ENCODE data around the gene GFPT2.

Gene GFPT2

DNA sequence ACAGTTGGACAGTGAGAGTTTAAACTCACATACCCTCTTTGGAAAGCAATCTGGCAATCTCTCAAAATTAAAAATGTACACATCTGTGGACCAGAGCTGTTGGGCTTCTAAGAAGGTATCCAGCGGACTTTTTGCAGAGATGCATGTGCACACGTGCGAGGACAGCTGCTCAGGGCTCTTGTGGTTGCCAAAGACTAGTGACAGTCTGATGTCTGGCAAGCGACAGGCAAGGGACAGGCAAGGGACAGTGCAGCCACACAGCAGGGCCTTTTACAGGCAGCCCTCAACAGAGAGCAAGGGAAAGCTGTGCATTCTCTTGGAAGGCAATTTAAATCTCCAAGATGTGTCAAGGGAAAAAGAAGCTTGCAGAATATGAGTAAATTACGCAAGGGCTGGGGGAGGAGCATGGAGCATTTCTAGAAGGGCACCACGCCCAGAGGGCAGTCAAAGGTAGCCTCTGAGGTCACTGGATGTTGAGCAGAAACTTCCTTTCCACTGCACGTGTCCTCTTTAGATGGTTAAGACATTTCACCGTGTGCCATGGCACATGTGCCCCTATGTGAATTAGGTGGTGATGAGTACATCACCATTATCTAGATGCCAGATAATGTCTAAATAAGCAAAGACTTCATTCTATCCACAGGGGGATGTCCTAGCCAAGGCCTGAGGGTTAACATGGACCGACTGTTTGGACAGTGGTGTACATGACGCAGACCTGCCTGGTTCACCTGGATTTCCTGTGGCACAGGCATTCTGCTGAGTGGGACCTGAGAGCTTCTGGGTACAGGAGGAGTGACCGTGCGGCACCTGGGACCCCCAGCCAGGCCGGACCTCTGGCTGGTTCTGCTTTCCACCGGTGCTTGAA is 9.1 kb downstream of the GFPT2 start:
- ChIA-PET CTCF (interaction anchor here (0.7 to 10.8 kb wide), 2 partner anchors 16 to 18 kb away, joined by 3 to 54 read pairs; no protein-coding TSS in a partner anchor), POLR2A (no interaction called here)
- TF ChIP-seq, protein P1, sequence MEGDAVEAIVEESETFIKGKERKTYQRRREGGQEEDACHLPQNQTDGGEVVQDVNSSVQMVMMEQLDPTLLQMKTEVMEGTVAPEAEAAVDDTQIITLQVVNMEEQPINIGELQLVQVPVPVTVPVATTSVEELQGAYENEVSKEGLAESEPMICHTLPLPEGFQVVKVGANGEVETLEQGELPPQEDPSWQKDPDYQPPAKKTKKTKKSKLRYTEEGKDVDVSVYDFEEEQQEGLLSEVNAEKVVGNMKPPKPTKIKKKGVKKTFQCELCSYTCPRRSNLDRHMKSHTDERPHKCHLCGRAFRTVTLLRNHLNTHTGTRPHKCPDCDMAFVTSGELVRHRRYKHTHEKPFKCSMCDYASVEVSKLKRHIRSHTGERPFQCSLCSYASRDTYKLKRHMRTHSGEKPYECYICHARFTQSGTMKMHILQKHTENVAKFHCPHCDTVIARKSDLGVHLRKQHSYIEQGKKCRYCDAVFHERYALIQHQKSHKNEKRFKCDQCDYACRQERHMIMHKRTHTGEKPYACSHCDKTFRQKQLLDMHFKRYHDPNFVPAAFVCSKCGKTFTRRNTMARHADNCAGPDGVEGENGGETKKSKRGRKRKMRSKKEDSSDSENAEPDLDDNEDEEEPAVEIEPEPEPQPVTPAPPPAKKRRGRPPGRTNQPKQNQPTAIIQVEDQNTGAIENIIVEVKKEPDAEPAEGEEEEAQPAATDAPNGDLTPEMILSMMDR (IDR thresholded peaks at IDR 0.05; ENCODE audit: control extremely low read depth, extremely low read depth, low read depth, missing control alignments) = no peak
- DNase-seq (ENCODE audit: extremely low spot score) = no peak

DNA sequence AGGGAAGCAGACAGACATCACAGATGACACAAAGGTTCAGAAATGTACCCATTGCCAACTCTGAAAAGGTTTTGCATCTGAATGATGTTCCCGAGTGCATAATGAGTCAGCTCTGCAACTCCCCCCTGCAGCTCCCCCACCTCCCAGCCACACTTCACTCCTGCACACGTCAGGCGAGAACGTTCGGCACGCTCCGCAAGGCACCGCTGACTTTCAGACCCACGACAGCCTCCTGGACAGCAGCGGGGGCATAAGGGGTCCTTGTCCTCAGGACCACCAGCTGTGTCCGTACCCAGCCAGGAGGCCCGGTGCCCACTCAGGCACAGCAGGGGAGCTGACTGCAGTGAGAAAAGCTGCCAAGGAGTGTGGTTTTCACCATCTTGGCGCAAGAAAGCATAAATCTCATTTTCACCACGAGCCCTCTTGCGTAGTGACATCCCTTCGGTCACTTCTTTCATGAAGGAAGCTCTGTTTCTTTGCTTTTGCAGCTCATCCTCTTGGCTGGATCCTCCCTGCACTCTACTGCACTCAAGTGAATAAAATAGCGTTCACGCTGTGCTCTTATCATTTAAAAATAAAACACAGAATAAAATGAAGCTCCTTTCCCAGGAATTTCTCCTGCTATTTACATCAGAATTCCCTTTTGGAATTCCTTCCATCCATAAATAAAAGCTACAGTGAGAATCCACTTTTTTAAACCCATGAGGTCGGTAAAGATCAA is 9.9 kb downstream of the GFPT2 start:
- CTCF ChIA-PET = interaction anchor here (0.7 to 10.8 kb wide), 2 partner anchors 15 to 17 kb away, joined by 3 to 54 read pairs; no protein-coding TSS in a partner anchor
- POLR2A ChIA-PET = no interaction called here
- TF ChIP-seq, protein P1 (IDR thresholded peaks at IDR 0.05; ENCODE audit: control extremely low read depth, extremely low read depth, low read depth, missing control alignments) = no peak
- no peak for DNase-seq (ENCODE audit: extremely low spot score)

DNA sequence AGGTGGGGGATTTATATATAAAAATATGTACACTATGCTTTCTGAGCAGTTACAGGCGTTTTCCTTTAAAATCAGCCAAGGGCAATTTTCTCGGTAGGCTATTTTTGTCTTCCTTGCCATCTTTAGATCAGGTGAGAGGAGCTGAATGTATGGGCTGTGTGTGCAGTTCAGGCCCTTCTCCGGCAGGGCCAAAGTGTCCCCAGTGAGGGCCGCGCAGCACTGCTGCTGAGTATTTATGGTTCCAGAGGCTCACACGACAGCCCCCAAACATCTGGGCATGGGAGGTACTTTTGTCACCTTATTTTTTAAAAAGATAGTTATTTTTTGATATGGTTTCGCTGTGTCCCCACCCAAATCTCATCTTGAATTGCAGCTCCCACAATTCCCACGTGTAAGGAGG is 11.5 kb downstream of the GFPT2 start:
- DNase-seq (ENCODE audit: extremely low spot score) = no peak
- POLR2A ChIA-PET = no interaction called here
- TF ChIP-seq, protein P1 (IDR thresholded peaks at IDR 0.05; ENCODE audit: control extremely low read depth, extremely low read depth, low read depth, missing control alignments) = no peak
- CTCF ChIA-PET = interaction anchor here (1.0 to 10.8 kb wide), 2 partner anchors 13 to 48 kb away, joined by 3 to 54 read pairs; no protein-coding TSS in a partner anchor

DNA sequence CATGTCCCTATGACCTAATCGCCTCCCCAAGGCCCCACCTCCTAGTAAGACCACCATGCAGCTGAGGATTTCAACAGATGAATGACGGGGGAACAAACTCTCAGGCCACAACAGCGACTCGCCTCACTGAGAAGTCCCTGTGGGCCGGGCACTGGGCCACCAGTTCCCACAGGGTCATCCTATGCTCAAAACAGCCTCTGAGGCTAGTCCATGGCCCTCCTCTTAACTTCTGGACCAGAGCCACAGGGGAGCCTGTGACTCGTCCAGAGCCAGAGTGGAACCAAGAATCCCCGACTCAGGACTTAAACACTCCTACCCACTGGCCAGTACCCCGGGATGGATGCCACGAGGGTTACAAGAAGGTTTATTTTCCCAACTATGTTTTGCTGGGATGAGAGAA is 12.3 kb downstream of the GFPT2 start:
- DNase-seq (ENCODE audit: extremely low spot score) = no peak
- CTCF ChIA-PET = interaction anchor here (1.0 to 10.8 kb wide), 2 partner anchors 13 to 47 kb away, joined by 3 to 54 read pairs; no protein-coding TSS in a partner anchor
- TF ChIP-seq, protein P1 (IDR thresholded peaks at IDR 0.05; ENCODE audit: control extremely low read depth, extremely low read depth, low read depth, missing control alignments) = no peak
- POLR2A ChIA-PET = interaction anchor here (0.7 kb wide), 1 partner anchor 17 kb away, joined by 3 read pairs; no protein-coding TSS in a partner anchor

DNA sequence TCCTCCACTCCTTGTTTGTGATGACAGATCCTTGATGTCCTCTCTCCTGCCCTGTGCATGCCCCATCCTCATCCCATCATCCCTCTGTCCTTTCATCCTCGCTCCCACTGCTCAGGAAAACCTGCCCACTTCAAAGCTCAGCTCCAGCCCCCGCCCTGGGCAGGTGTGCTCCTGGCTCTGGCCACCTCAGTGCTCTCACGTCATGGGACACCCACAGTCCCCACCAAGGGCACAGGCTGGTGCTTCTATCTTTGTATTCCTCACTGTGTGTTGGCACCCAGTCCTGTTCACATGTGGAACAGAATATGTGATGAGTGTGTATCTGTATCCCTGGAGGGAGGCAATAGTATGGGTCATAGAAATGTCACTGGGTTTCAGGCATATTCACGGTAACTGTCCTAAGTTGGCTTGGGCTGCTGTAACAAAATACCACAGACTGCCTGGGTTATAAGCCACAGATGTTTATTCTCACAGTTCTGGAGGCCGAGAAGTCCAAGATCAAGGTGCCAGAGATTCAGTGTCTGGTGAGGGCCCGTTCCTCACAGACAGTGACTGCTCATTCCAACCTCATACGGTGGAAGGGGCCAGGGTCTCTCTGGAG is 13.5 kb downstream of the GFPT2 start:
- ChIA-PET CTCF (interaction anchor here (10.8 kb wide), 1 partner anchor 11 kb away, joined by 54 read pairs; no protein-coding TSS in a partner anchor), POLR2A (no interaction called here)
- no peak for DNase-seq (ENCODE audit: extremely low spot score)
- TF ChIP-seq, protein P1 (IDR thresholded peaks at IDR 0.05; ENCODE audit: control extremely low read depth, extremely low read depth, low read depth, missing control alignments) = no peak

All from GM10248 (cell line).